Measurements from ENCODE around the gene RXRA. TPM values are rescaled to one million over a fixed set of nuclear protein-coding genes. Genes with fewer than 3 reads are reported as not detected.

The RXRA gene
- total and polyA plus RNA-seq, 2 of the 13 experiments (the other 11 are each of a cell fraction or from before 2014, with no cell fraction given) = 18.9 to 29.2 TPM

DNA sequence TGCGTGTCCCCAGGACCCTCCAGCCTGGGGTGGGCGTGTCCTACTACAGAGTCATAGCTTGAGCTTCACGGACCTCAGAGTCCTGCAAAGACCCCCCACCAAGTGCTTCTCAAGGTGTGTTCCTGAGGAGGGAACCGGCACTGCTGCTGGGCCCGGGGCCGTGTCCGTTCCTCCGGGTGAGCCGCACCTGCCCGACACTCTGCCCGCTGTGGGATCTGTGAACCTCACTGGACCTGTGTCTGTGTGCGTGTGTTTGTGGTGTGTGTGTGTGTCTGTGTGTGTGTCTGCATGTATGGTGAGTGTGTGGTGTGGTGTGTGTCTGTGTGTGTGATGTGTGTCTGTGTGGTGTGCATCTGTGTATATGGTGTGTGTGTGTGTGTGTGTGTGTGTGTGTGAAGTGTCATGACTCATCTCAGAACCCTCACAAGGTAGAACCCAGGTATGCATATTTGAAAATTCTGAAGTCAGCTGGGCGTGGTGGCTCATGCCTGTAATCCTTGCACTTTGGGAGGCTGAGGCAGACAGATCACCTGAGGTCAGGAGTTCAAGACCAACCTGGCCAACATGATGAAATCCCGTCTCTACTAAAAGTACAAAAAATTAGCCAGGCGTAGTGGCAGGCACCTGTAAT lies 40.9 kb upstream of the RXRA start:
- Histone ChIP-seq H2AFZ (ENCODE audit: low read length) (no peak overlapping the region), H4K20me1 (ENCODE audit: insufficient read depth, low read length) (no peaks in the 10 kb centered on the region), H3K27me3 (ENCODE audit: control insufficient read depth in 1 of 2, insufficient read depth in 2 of 2, low read length in 2 of 2) (peaks cover 11 to 67% of the 10 kb centered on the region in 2 experiments), H3K36me3 (replicated peaks in 1 of 2; ENCODE audit: control insufficient read depth in 1 of 2, insufficient read depth in 2 of 2, low read length in 2 of 2) (no peaks in the 10 kb centered on the region), H3K4me1 (ENCODE audit: insufficient read depth, low read length) (peaks cover 11% of the 10 kb centered on the region), H3K79me2 (ENCODE audit: insufficient read depth, low read length) (no peaks in the 10 kb centered on the region), H3K4me2 (ENCODE audit: low read depth, low read length) (no peak overlapping the region), H3K4me3 (replicated peaks in 1 of 3; ENCODE audit: insufficient read depth in 1 of 3, low read depth in 2 of 3, low read length in 3 of 3) (no peak overlapping the region), H3K9ac (ENCODE audit: insufficient read depth, low read depth, low read length) (no peak overlapping the region), H3K9me3 (ENCODE audit: low read length) (no peaks in the 10 kb centered on the region), H3K27ac (ENCODE audit: extremely low read length, insufficient read depth, low read length) (no peak overlapping the region)
- TF ChIP-seq ZNF646 (CRISPR knock-in tag; IDR thresholded peaks at IDR 0.05) (peak; percentile 81), SP4 (CRISPR knock-in tag; IDR thresholded peaks at IDR 0.05) (no peak), NFYC (CRISPR knock-in tag; IDR thresholded peaks at IDR 0.05) (no peak)
- DNase-seq (ENCODE audit: low spot score) = no peak
- CTCF ChIA-PET (ENCODE audit: low intra/inter-chr PET ratio, low total read pairs) = no interaction called here
- intact Hi-C loops (cut with micrococcal nuclease; ENCODE audit: unreplicated experiment) = no loop called here
- BruUV-seq (replicated peaks) = no TSS peak
- no peak for FAIRE-seq
- in situ Hi-C loops (cut with HindIII; ENCODE audit: extremely low pct_ligation_motif_present, low pct_unique_long_range_greater_than_20kb) = no loop called here
- WGBS (ENCODE audit: low lambda C conversion rate) = 54% methylated on average over 11 of the region's 15 CpGs
- no peak for ATAC-seq
- POLR2A ChIA-PET = no interaction called here
